GM21360 (cell line): ENCODE data around the gene SHB.
"Not testable (repeated sequence)": the region's sequence is repeated elsewhere in the genome, so short reads cannot be mapped to it uniquely, and the experiment has no call there.

Experiments
- ATAC-seq: cut with Tn5 transposase; IDR thresholded peaks from one replicate; pipeline ENCODE4 v1.9.1; 2021; ENCODE audit warnings: mild to moderate bottlenecking, moderate library complexity; ENCODE audit not compliant: unreplicated experiment

The SHB gene

GRCh38 chr9:37972351-37972848, 96.6 kb downstream of the SHB start:
- ATAC-seq = no peak

- ATAC-seq = no peak
Measured at GRCh38 chr9:37971691-37972090, 97.3 kb downstream of the SHB start.

- no peak for ATAC-seq
Measured at GRCh38 chr9:37971108-37971459, 97.9 kb downstream of the SHB start.

GRCh38 chr9:37970301-37971107, 98.5 kb downstream of the SHB start:
- ATAC-seq = no peak

DNA sequence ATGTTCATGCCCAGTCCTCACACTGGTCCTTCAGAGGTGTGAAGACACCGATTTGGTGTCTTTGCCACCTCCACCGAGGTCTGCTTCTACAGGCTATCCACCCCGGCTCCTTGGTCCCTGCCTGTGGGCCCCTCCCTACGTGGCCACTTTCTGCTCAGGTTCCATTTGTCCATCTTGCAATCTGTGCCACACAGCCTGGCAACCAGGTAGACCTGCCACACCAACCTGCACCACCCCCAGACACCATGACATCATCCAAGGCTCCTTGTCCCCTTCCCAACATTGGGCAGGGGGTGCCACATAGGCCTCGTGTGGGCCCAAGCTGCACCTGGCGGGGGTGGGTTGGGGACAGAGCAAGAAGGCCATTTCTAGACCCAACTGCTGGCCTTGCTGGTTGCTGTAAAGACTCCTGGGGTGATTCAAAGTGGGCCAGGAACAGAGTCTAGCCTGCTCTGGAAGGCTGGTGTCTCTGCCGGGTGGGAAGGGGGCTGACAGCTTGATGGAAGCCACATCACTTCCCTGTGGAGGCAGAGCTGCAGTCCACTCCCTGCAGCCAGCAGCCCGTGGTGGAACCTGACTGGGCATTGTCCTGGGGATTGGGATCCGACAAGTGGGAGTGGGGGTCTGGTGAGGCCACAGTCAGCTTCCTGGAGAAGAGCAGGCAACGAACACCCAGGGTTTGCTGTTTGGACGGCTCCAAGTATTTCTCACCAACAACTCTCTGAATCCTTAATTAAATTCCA, 99.3 kb downstream of the SHB start:
- no peak for ATAC-seq

- no peak for ATAC-seq
Measured at GRCh38 chr9:37969130-37969529, 99.9 kb downstream of the SHB start.

DNA sequence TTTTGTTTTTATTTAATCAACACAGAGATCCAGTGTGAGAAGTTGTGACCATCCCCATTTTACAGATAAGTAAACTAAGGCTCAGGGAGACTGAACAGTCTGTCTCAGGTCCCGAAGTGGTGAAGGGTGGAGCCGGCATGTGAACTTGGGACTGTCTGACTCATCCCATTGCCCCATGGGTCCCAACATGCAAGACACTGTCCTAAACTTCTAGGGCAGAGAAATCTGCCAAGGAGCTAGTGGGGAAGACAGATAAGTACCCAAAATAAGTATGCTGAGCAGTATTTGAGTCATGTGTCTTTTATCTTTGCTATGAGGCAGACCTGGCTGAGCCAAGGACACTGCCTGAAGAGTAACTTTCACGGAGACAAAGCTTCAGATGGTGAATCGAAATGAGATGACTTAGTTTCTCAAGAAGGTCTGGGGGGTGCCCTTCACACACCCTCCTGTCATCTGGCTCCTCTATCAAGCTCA, 100.8 kb downstream of the SHB start:
- no peak for ATAC-seq

DNA sequence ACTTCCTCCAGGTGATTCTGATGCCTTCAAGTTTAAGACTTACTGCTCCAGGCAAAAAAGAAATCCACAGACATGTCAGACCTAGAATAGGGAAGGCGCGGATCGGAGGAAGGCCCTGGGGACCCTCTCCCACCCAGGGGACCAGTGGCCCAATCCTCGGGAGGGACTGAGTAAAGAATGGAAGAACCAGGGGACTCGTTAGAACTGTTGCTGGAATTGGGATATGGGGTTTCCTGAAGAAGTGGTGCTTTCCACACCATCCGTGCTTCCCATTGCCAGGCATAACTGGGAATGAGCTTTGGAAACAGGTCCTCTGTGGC, 101.3 kb downstream of the SHB start:
- no peak for ATAC-seq

DNA sequence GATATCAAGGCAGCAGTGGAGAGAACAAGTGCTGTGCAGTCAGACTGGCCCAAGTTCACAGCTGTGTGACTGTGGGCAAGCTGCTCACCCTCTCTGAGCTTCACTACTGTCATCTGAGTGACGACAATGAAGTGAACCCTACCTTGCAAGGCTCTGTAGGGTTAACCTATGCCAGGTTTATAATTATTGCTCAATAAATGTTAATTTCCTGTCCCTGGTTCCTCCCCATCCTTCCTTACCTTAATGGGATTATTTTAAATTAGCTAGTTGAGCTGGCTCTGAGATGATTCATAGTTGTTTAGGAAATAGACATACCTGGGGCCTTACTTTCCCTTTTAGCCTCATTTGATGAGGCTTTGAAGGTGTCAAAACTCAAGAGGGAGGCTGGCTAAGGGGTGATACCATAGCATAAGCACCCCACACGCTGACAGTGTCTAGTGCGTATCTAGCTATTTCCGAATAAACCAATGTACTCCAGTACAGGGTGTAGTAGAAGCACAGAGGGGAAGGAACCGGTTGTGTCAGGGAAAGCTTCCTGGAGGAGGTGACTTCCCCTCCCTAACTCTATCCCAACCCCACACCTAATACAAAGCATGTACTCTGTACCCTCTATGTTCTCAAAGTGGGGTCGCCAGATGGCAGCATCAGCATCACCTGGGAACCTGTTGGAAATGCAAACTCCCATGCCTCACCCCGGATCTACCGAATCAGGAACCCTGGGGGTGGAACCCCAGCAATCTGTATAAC, 101.8 kb downstream of the SHB start:
- ATAC-seq = no peak

DNA sequence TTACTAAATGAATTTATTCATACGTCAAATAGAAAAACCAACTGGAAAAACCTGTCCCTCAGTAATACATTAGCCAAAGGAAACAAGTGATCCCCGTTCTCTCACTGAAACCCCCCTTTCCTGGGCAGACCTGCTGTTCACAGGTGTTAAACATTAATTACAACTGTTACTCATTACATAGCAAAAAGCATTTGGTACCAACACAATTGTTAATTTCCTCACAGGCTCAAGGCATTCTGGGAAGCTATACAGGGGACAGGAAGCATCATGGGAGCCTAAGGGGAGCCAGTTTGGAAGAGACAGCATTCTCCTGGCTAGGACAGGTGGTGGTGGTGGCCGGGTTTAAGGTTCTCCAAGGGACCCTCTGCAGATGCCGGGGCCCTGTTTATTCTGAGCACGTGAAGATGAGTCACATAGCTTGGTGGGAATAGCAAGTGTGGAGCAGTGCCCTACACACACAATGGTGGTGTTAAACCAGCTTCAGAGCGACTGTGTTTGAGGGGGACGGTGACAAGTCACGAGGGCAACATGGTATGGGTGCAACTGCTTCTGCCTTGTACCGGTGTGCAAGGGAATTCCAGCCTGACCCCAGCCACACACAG, 102.5 kb downstream of the SHB start:
- ATAC-seq = no peak

DNA sequence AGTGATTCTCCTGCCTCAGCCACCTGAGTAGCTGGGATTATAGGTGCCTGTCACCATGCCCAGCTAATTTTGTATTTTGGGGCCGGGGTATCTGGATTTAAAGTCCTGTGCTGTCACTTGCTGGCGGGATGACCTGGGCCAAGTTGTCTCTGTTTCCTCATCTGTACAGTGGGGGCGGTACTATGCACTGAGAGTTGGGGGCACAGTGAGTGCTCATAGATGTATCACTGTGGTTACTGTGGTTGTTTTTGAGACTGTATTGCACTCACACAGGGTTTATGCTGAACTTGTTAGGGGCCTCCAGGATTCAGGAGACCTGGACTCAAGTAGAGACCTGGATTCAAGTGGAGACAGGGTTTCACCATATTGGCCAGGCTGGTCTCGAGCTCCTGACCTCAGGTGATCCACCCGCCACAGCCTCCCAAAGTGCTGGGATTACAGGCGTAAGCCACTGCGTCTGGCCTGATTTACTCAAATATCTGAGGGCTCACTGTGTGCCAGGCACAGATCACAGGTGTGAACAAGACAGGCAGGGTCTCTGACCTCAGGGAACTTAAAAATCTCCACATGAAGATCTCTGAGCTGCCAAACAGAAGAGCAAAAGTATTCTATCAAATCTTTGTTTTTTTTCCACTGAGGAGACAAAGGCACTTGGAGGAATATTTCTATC, 103.2 kb downstream of the SHB start:
- ATAC-seq = not testable (repeated sequence)

DNA sequence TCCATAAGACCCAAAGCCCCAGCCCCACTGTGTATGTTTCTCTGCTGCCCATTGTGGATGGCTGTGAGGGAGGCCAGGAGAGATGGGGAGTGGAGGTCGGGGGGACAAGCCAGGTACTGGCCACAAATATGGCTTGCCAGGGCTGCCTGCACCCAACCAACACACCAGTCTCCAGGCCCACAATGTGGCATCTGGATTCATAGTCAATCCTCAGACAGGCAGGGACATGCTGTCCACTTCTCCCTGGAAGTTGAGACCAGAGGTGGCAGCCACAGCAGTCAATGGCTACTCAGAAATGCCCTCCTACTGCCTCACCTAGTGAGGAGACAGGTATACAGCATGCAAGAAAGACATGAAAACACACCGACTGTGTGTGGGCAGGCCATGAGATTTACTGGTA, 103.9 kb downstream of the SHB start:
- no peak for ATAC-seq

- no peak for ATAC-seq
Measured at GRCh38 chr9:37964740-37965081, 104.3 kb downstream of the SHB start.

- ATAC-seq = no peak
Measured at GRCh38 chr9:37963936-37964739, 104.9 kb downstream of the SHB start.

DNA sequence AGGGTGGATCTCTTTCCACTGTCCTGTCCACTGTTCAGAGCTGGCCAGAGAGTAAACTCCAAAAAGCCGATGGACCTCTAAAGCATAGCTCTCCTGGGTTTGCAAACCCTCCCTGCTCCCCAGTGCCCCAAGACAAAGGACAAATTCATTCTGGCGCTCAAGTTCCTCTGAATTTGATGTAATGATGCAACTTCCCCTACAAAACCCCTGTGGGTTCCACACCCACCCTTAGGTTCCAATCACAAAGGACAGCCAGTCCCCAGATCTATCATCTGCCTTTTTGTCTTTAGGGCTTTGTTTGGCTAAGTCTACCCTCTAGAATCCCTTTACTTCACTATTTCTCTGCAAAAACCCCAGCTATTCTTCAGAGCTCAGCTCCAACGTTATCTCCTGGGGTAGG, 107.7 kb downstream of the SHB start:
- no peak for ATAC-seq

- no peak for ATAC-seq
Measured at GRCh38 chr9:37960631-37961030, 108.4 kb downstream of the SHB start.

DNA sequence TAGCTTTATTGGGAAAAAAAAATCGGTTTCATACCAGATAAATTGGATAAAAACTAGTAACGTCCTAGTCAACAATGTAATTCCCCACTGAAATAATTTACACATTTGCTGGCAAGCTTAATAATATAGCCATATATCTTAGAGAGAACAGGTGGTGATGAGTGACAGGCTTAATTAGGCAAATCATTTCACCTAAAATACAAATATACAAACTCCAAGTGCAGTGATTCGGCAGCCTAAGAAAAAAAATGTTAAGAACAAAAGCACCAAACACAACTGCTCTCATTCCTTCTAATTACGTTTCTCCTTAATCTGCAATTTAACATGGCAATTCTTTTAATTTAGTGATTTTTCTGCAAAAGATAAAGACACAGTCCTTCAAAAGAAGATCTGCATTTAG, 109.1 kb downstream of the SHB start:
- ATAC-seq = no peak

- ATAC-seq = no peak
Measured at GRCh38 chr9:37958154-37958553, 110.9 kb downstream of the SHB start.

DNA sequence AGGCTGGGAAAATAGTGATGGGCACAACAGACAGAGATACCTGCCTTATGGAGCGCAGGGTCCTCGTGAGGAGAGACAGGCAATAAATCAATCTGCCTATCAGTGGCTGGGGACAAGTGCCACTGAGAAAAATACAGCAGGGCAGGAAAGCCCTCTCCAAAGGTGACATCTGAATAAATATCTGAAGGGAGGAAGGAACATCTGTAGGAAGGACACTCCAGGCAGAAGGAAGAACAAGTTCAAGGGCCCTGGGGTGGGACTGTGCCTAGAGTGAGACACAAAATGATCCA, 111.4 kb downstream of the SHB start:
- ATAC-seq = no peak
